HG03175 (cell line): ENCODE measurements around the gene CABYR.
"Not testable (repeated sequence)": the region's sequence is repeated elsewhere in the genome, so short reads cannot be mapped to it uniquely, and the experiment has no call there.

Source experiments
- ATAC-seq: cut with Tn5 transposase; IDR thresholded peaks from one replicate; pipeline ENCODE4 v1.9.1; 2021; ENCODE audit warnings: mild to moderate bottlenecking, moderate library complexity; ENCODE audit not compliant: unreplicated experiment

CABYR gene

DNA sequence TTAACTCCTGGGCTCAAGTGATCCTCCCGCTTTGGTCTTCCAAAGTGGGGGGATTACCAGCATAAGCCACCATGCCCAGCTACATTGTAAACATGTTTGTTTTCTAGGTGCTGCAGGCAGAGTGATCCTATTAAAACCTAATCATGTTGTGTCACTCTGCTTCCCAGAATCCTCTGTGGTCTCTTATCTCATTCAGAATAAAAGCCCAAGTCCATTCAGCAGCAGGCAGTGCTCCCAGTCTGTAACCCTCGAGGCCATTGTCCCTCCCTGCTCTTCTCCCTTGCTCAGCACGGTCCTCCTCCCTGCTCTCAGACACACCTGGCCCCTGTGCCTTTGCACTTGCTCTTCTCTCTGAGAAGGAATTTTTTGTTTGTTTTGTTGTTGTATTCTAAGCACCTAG is 11.1 kb upstream of the CABYR start:
- ATAC-seq = no peak

- ATAC-seq = no peak
Measured at GRCh38 chr18:24128700-24129099, 10.2 kb upstream of the CABYR start.

GRCh38 chr18:24130494-24130893 is 8.4 kb upstream of the CABYR start:
- no peak for ATAC-seq

DNA sequence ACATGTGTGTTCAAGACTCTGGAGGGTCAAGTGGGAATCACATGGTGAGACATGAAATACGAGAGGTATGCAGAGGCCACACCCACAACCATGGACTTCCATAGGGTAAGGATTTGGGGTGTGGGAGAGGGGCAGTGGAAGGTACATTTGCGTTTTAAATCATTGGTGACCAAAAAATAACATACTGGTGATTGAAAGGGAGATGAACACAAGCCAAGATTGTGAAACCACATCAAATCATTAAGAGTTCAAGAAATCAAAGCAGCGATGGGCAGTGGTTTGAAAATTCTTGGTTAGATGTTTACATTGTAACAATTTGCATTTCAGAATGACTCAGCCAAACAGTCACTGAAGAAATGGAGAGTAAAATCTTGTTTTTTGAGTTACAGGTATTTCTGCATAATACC is 1.9 kb upstream of the CABYR start:
- ATAC-seq = no peak

GRCh38 chr18:24138409-24138788 is 463 bp upstream of the CABYR start:
- ATAC-seq = no peak

DNA sequence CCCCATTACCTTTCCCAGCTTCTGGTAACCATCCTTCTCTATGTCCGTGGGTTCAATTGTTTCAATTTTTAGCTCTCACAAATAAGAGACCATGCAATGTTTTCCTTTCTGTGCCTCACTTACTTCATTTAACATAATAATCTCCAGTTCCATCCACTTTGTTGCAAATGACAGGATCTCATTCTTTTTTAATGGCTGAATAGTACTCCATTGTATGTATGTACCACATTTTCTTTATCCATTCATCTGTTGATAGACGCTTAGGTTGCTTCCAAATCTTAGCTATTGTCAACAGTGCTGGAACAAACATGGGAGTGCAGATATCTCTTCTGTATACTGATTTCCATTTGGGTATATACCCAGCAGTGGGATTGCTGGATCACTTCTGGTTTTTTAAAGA is 1.8 kb downstream of the CABYR start:
- no peak for ATAC-seq

- no peak for ATAC-seq
Measured at GRCh38 chr18:24142376-24142775, 3.5 kb downstream of the CABYR start.

- not testable (repeated sequence) for ATAC-seq
Measured at GRCh38 chr18:24149591-24149990, 10.7 kb downstream of the CABYR start.

- no peak for ATAC-seq
Measured at GRCh38 chr18:24153397-24153796, 14.5 kb downstream of the CABYR start.

- ATAC-seq = no peak
Measured at GRCh38 chr18:24157855-24158254, 19.0 kb downstream of the CABYR start.

DNA sequence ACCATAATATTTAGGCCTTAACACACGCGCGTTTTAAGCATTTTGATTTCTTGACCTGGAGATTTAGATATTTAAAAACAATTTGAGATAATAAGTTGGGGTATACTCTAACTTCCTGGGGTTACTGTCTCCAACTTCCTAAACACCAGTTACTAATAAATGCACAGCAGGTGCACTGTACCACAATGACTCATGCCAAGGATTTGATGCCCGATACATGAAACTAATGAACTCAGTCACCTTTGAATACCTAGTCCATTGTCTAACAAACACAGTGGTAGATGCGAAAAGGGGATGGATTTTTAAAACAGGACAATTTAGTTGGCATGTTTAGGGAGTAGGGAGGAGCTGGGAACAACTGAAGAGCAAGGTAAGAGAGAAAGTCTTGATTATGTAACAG is 21.2 kb downstream of the CABYR start:
- ATAC-seq = no peak

- no peak for ATAC-seq
Measured at GRCh38 chr18:24161304-24161703, 22.4 kb downstream of the CABYR start.

GRCh38 chr18:24168496-24168895 is 29.6 kb downstream of the CABYR start:
- ATAC-seq = no peak

DNA sequence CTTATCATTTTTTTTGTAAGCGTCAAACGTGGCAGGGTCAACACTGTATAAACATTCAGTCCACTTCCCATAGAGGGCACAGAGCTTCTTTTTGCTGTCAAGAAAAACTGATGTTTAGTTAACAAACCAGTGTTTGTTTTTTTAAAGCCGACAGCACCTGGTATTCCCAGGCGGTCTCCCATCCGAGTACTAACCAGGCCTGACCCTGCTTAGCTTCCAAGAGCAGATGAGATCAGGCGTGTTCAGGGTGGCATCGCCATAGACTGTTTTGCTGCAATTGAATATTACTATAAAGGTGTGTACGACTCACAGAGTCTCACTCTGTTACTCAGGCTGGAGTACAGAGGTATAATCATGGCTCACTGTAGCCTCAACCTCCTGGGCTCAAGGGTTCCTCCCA is 31.5 kb downstream of the CABYR start:
- ATAC-seq = no peak

- no peak for ATAC-seq
Measured at GRCh38 chr18:24173997-24174396, 35.1 kb downstream of the CABYR start.

DNA sequence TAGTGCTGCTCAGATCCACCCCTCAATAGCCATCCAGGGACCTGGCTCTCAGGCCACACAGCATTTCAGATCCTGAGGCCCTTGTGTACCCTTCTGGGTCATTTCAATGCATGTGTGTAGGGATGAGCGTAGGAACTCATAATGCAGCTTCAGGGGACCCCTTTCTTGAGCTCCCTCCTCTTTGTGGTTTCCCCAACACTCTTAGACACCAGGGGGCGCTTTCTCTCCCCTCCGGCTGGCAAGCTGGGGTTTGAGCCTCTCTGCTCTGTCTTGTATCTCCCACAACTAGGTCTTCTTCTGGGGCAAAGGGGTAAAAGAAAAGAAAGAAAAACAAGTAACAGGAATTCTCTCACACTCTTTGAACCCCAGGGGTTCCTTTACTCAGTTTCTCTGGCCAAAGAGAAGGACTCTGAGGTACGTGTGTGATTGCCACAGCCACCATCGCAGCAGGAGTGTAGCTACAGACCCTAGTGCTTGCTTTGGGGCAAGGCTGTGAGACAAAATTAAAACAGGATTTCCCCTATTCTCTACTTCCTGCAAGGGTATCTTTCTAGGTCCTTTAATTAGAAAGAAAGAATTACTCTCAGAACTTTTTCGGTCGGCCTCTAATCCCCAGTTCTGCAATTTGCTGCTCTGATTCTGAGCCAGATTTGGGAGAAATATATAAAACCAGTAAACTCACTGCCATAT is 38.0 kb downstream of the CABYR start:
- peak; percentile 87 for ATAC-seq

DNA sequence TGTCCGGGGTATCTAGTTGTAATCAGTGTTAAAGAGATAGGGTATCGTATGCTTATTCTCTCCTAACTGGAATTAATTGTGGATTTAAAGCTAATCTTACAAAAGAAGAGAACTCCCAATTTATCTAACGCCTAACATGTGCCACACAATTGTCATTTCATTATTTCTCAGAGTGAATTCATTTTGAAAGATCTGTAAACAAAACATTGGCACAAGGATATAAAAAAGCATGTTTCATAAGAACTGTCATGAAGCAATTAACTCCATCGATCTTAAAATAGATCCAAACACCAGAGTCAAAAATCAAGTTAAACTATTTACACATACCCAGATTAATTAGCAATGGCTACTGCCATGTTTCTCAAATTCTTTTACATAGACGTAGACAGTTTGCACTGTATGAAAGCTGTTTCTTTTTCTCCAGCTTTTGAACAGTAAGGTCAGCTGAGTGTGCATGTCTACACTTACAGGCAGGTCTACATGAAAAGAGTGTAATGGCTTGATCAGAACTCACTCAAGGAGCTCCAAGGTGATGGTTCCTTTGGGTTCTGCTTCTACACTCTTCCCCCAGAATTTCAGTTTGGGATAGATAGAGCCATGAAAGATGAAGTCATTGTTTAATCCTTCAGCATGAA is 38.8 kb downstream of the CABYR start:
- no peak for ATAC-seq

DNA sequence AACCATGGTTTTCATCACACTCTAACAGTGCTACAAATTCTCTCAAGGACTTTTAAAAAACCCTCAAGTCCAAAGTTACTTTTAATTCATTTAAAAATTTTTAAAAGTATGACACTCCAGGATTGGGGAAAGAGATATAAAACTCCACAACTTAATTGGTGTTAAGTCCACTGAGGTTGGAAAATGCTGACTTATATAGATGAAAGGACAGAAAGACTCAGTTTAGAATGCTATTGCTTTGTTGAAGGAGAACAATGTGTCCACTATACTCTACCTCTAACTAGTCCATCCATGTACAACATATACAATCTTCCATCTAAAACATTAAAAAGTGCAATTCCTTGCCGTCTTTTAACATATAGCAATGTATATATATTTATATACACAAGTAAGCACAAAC is 41.2 kb downstream of the CABYR start:
- ATAC-seq = no peak

DNA sequence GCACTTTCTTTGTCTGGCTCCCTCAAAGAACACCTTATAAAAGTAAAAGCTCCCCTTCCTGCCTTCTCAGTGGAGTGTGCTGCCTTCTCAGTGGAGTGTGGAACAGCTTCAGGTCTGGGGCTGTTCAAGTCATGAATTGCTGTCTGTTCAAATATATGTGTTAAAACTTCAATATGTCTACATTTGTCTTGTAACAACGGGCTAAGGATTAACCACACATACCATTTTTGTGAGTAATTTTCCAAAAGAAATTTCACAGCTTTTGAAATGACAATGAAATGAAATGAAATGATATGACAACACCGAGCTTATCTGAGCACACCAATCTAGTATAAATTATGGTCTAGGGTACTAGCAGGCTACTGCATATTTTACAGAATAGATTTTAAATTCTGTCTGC is 42.9 kb downstream of the CABYR start:
- ATAC-seq = no peak

DNA sequence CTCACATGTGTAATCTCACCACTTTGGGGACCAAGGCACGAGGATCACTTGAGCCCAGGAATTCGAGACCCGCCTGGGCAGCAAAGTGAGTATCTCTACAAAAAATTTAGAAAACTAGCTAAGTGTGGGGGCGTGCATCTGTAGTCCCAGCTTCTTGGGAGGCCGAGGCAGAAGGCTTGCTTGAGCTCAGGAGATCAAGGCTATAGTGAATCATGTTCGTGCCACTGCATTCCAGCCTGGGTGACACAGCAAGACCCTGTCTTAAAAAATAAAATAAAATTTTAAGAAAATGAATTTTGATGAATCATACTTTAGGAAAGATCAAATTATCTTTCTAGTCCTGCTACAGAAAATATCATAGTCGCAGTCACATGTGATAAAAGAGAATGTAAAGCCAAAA is 46.9 kb downstream of the CABYR start:
- ATAC-seq = no peak

- ATAC-seq = no peak
Measured at GRCh38 chr18:24187049-24187448, 48.2 kb downstream of the CABYR start.

DNA sequence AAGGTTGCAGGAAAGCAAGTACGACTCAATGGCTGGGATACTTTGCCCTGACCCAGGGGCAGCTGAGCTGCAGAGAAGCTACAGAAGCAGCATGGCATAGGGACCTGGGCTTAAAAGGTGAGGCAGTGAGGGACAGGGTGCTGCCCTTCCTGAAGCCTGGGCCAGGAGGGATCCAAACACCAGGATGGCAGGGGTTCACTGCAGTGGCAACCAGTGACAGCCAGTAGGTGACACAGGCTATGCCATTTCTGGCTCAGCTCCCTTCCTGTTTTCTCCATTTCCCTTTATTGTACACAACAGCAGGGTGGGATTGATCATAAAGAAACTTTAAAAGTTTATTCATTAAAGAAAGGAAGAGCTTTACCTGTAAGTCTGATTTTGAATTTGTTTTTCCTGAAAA is 48.8 kb downstream of the CABYR start:
- no peak for ATAC-seq

GRCh38 chr18:24188120-24188519 is 49.3 kb downstream of the CABYR start:
- ATAC-seq = no peak
